Measurements from ENCODE around the gene DNER.

The DNER gene

DNA sequence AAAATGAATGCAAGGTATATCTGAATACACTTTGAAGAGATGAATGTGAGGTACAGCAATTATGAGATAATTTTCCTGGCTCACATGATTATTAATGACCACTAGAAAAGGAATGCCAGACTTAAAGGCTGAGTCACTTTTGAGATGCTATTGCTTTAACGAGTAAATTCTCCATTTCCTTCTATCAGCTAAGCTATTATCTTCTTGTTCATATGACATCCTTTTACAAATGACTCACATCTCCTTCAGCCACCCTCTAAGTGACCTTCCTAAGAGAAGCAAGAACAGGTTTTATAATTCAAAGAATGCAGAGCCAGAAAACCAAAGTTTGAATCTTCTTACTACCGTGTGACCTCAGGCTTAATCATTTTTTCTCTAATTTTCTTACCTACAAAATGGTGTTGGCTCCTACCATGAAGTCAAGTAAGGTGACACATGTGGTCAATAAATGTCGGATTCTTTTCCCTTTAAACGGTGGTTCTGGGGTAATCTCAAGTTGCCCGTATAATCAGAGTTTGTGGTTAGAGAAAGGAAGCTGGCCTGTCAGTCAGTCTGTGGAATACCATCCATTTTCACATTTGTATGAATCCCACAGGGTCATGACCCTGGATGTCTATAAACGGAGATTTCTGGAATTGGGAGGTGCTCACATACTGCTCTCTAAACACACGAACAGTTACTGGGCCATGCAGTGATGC lies 259.3 kb downstream of the DNER start:
- peak; percentile 66 for DNase-seq (ENCODE audit: low read depth)
- TF ChIP-seq, protein P1, sequence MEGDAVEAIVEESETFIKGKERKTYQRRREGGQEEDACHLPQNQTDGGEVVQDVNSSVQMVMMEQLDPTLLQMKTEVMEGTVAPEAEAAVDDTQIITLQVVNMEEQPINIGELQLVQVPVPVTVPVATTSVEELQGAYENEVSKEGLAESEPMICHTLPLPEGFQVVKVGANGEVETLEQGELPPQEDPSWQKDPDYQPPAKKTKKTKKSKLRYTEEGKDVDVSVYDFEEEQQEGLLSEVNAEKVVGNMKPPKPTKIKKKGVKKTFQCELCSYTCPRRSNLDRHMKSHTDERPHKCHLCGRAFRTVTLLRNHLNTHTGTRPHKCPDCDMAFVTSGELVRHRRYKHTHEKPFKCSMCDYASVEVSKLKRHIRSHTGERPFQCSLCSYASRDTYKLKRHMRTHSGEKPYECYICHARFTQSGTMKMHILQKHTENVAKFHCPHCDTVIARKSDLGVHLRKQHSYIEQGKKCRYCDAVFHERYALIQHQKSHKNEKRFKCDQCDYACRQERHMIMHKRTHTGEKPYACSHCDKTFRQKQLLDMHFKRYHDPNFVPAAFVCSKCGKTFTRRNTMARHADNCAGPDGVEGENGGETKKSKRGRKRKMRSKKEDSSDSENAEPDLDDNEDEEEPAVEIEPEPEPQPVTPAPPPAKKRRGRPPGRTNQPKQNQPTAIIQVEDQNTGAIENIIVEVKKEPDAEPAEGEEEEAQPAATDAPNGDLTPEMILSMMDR (IDR thresholded peaks at IDR 0.05; ENCODE audit: control insufficient read depth, insufficient read depth, low read depth, low read length, missing control alignments), result no peak
- H3K4me3 ChIP-seq (ENCODE audit: control insufficient read depth, low read depth, low read length), result no peak overlapping the region

DNA sequence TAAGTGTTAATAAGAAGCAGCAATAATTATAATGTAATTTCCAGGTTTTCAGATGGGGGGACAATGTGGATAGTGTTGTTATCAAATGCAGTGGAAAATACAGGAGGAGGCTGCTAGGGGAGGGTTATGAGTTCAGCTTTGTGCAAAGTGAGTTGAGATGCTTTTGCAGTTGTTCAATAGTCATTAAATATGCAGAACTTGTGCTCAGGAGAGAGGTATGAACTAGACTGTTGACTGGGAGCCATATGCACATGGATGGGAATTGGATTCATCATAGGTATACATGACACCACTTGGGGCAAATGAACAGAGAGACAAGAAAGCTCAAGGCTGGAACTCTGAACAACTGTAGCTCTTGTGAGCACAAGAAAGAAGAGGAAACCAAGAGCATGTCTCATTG lies 261.1 kb downstream of the DNER start:
- no peak overlapping the region for H3K4me3 ChIP-seq (ENCODE audit: control insufficient read depth, low read depth, low read length)
- TF ChIP-seq, protein P1 (IDR thresholded peaks at IDR 0.05; ENCODE audit: control insufficient read depth, insufficient read depth, low read depth, low read length, missing control alignments), result no peak
- DNase-seq (ENCODE audit: low read depth), result no peak

DNA sequence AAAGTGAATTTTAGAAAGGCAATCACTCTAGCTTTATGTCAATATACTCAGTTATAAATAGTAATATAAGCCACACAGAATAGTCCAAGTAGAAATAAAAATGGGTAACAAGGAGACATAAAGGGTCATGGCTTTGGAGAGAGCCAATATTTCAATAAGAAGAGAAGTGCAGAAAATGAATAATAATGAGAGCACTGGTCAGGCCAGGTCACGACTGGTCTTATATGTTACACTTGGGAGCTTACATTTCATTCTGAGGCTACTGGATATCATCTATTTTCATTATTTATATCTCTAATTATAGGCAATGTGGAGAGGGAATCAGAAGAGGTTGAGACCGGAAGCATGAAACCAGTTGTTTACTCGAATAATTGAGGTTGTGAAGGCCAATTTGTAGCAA lies 262.5 kb downstream of the DNER start:
- H3K4me3 ChIP-seq (ENCODE audit: control insufficient read depth, low read depth, low read length), result no peak overlapping the region
- TF ChIP-seq, protein P1 (IDR thresholded peaks at IDR 0.05; ENCODE audit: control insufficient read depth, insufficient read depth, low read depth, low read length, missing control alignments), result no peak
- DNase-seq (ENCODE audit: low read depth), result no peak

DNA sequence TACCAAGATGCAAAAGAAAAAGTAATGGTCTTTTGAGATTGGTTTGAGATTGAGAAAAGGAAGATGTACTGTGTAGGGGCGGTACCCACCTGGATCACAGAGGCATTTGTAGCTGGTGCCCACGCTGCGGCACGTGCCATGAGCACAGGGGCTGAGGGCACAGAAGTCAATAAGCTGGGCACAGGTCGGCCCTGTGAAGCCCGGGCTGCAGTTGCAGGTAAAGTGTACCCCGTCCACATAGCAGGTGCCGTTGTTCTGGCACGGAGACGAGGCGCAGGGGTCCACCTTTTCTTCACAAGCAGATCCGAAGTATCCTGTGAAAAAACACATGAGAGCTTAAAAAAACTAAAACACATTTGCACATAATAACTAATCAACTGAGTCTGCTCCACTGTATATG lies 267.1 kb downstream of the DNER start:
- H3K4me3 ChIP-seq (ENCODE audit: control insufficient read depth, low read depth, low read length), result no peak overlapping the region
- TF ChIP-seq, protein P1 (IDR thresholded peaks at IDR 0.05; ENCODE audit: control insufficient read depth, insufficient read depth, low read depth, low read length, missing control alignments), result no peak
- DNase-seq (ENCODE audit: low read depth), result no peak

DNA sequence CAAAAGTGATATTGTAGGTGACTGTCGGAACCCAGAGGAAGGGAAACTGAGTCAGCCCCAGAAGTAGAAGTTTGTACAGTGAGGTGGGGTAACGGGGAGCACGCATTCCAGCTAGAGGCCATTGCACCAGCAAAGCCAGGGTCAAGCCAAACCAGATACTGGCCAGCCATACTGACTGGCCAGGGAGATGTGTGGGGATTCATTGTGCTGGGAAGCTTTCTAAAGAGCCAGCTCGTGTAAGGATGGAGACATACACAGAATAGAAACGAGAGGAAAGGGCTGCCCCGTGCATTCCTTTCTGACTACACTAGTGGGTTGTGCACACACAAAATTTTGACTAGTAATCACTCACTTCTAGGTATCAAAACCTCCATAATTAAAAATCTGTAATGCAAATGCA lies 268.0 kb downstream of the DNER start:
- no peak for DNase-seq (ENCODE audit: low read depth)
- H3K4me3 ChIP-seq (ENCODE audit: control insufficient read depth, low read depth, low read length), result no peak overlapping the region
- TF ChIP-seq, protein P1 (IDR thresholded peaks at IDR 0.05; ENCODE audit: control insufficient read depth, insufficient read depth, low read depth, low read length, missing control alignments), result no peak

DNA sequence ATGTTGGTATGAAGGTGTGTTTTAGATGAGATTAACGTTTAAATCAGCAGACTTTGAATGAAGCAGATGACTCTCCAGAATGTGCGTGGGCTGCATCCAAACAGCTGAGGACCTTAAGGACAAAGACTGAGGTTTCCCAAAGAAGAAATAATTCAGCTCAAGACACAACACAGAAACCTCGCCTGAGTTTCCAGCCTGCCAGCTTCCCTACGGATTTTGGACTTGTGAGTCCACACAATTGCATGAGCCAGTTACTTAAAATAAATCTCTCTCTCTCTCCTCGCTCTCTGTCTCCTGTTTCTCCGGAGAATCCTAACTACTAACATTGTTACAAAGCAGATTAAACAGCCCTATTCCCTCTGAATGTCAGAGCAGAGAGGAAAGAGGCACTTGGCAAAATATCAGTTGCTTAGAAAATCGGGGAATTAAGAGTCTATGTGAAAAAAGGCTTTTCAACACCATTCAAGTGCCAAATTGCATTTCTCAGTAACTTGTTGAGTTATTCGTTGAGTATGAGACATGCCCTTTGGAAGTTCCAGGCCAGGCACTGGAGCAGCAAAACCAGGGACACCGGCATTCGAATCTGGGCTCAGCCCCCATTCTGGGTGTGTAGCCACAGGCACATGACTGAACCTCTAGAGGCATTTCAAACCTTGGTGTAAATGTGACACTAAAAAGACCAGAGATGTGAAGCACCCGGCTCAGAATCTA lies 268.7 kb downstream of the DNER start:
- DNase-seq (ENCODE audit: low read depth), result peak; percentile 0
- TF ChIP-seq, protein P1 (IDR thresholded peaks at IDR 0.05; ENCODE audit: control insufficient read depth, insufficient read depth, low read depth, low read length, missing control alignments), result no peak
- no peak overlapping the region for H3K4me3 ChIP-seq (ENCODE audit: control insufficient read depth, low read depth, low read length)
